Tibial artery (tissue), 4 donors: ENCODE measurements around the gene PIK3R1.
A peak's percentile ranks its signal among the peaks of the same experiment; 100 is the strongest.

Experiments used
- DNase-seq, 2 donors: peaks; one replicate each; pipeline ENCODE4 v3.0.0-alpha.2; 2019
- H3K27ac ChIP-seq, 2 donors: fragments of 200-600 bp; sonication (generic) in 1 of 2; 1 replicate in 1 of 2; 2 replicates in 1 of 2; pipeline ENCODE4 v1.5.1; 2018 to 2019; ENCODE audit warnings: mild to moderate bottlenecking in 1 of 2
- H3K27me3 ChIP-seq, 2 donors: fragments of 200-600 bp; sonication (generic) in 1 of 2; one replicate each; pipeline versions ENCODE4 v1.5.1 to v1.6.0; 2016 to 2019
- H3K36me3 ChIP-seq, 3 donors: fragments of 200-600 bp; sonication (generic) in 2 of 3; one replicate each; pipeline ENCODE4 v1.5.1; 2016 to 2019; ENCODE audit warnings: mild to moderate bottlenecking in 2 of 3
- H3K4me1 ChIP-seq, 4 donors: fragments of 200-600 bp; sonication (generic) in 2 of 4; 1 replicate in 3 of 4; 2 replicates in 1 of 4; pipeline ENCODE4 v1.5.1; 2016 to 2019
- H3K4me3 ChIP-seq, 2 donors: fragments of 200-600 bp; sonication (generic) in 1 of 2; 1 replicate in 1 of 2; 2 replicates in 1 of 2; pipeline ENCODE4 v1.5.1; 2018 to 2019; ENCODE audit warnings: mild to moderate bottlenecking in 2 of 2
- H3K9me3 ChIP-seq, 3 donors: fragments of 200-600 bp; sonication (generic) in 1 of 3; one replicate each; pipeline ENCODE4 v1.5.1; 2016 to 2019
- intact Hi-C: fragments of 100-400 bp; cut with DNase I; formaldehyde crosslinking; loops from one replicate; pipeline ENCODE4 v1.15.0; 2023; ENCODE audit warnings: low total_unique reads
- TF ChIP-seq, protein P1 (sequence below), 2 experiments: fragments of 200-600 bp in 1 of 2; fragments of 450-650 bp in 1 of 2; IDR thresholded peaks; one replicate each; pipeline ENCODE4 v1.5.1; 2017 to 2019; ENCODE audit warnings: antibody characterized with exemption in 2 of 2, mild to moderate bottlenecking in 1 of 2, moderate library complexity in 1 of 2

PIK3R1 gene

GRCh38 chr5:68270399-68270975, 54.9 kb downstream of the PIK3R1 start:
- Histone ChIP-seq H3K27me3 (no peaks in the 10 kb centered on the region), H3K4me3 (no peak overlapping the region), H3K4me1 (peaks cover 0 to 100% (median 79%) of the 10 kb centered on the region in 4 donors), H3K36me3 (peaks cover 11 to 16% (median 16%) of the 10 kb centered on the region in 3 donors), H3K9me3 (no peaks in the 10 kb centered on the region), H3K27ac (peak overlapping the region in 1 of 2 donors; percentile 75)
- intact Hi-C loops = no loop called here
- no peak for DNase-seq
- TF ChIP-seq, protein P1, sequence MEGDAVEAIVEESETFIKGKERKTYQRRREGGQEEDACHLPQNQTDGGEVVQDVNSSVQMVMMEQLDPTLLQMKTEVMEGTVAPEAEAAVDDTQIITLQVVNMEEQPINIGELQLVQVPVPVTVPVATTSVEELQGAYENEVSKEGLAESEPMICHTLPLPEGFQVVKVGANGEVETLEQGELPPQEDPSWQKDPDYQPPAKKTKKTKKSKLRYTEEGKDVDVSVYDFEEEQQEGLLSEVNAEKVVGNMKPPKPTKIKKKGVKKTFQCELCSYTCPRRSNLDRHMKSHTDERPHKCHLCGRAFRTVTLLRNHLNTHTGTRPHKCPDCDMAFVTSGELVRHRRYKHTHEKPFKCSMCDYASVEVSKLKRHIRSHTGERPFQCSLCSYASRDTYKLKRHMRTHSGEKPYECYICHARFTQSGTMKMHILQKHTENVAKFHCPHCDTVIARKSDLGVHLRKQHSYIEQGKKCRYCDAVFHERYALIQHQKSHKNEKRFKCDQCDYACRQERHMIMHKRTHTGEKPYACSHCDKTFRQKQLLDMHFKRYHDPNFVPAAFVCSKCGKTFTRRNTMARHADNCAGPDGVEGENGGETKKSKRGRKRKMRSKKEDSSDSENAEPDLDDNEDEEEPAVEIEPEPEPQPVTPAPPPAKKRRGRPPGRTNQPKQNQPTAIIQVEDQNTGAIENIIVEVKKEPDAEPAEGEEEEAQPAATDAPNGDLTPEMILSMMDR (IDR thresholded peaks at IDR 0.05) = no peak

GRCh38 chr5:68271124-68271523, 55.6 kb downstream of the PIK3R1 start:
- peaks cover 0 to 97% (median 73%) of the 10 kb centered on the region in 4 donors for H3K4me1 ChIP-seq
- peak overlapping the region; percentile 0 to 75 for H3K27ac ChIP-seq
- H3K36me3 ChIP-seq = peaks cover 16 to 23% (median 20%) of the 10 kb centered on the region in 3 donors
- no peak overlapping the region for H3K4me3 ChIP-seq
- no peaks in the 10 kb centered on the region for H3K27me3 ChIP-seq
- TF ChIP-seq, protein P1 (IDR thresholded peaks at IDR 0.05) = no peak
- H3K9me3 ChIP-seq = no peaks in the 10 kb centered on the region
- no peak for DNase-seq
- intact Hi-C loops = no loop called here

GRCh38 chr5:68272289-68272688, 56.7 kb downstream of the PIK3R1 start:
- Histone ChIP-seq H3K27me3 (no peaks in the 10 kb centered on the region), H3K4me1 (peaks cover 0 to 85% (median 61%) of the 10 kb centered on the region in 4 donors), H3K4me3 (no peak overlapping the region), H3K27ac (peak overlapping the region; percentile 20 to 32), H3K9me3 (no peaks in the 10 kb centered on the region), H3K36me3 (peaks cover 26 to 34% (median 32%) of the 10 kb centered on the region in 3 donors)
- DNase-seq = no peak
- intact Hi-C loops = no loop called here
- TF ChIP-seq, protein P1 (IDR thresholded peaks at IDR 0.05) = peak; percentile 28 to 41

DNA sequence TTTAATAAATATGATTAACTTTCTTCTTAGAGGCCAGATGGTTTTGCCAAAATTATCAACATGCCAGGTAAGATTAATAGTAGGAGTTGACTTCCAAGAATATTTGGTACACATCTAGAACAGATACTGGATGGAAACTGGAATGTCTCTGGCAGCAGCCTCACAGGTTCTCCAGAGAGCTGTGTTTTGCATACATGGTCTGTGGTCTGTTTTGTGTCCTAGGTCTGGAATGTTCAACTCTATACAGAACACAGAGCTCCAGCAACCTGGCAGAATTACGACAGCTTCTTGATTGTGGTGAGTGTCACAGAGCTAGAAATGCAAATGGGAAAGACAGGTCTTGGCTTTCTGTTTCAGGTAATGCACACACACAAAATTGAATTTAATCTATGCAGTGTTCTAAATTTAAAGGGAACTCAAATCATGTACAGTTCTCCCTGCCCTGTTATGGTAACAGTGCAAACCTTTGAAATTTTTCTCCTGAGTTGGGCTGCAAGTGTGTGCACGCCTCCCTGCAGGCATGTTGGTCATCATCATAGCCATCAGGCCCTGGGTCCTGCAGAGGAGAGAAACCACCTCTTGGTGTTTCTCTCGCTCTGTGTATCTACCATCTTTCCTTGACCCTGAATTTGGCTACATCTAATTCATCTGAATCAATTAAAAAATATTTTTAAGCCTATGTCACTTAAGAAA, 58.3 kb downstream of the PIK3R1 start:
- intact Hi-C loops = no loop called here
- Histone ChIP-seq H3K27me3 (no peaks in the 10 kb centered on the region), H3K36me3 (peaks cover 42 to 49% (median 46%) of the 10 kb centered on the region in 3 donors), H3K9me3 (no peaks in the 10 kb centered on the region), H3K4me1 (peaks cover 0 to 70% (median 47%) of the 10 kb centered on the region in 4 donors), H3K27ac (peak overlapping the region in 1 of 2 donors; percentile 3), H3K4me3 (no peak overlapping the region)
- DNase-seq = no peak
- TF ChIP-seq, protein P1 (IDR thresholded peaks at IDR 0.05) = no peak

DNA sequence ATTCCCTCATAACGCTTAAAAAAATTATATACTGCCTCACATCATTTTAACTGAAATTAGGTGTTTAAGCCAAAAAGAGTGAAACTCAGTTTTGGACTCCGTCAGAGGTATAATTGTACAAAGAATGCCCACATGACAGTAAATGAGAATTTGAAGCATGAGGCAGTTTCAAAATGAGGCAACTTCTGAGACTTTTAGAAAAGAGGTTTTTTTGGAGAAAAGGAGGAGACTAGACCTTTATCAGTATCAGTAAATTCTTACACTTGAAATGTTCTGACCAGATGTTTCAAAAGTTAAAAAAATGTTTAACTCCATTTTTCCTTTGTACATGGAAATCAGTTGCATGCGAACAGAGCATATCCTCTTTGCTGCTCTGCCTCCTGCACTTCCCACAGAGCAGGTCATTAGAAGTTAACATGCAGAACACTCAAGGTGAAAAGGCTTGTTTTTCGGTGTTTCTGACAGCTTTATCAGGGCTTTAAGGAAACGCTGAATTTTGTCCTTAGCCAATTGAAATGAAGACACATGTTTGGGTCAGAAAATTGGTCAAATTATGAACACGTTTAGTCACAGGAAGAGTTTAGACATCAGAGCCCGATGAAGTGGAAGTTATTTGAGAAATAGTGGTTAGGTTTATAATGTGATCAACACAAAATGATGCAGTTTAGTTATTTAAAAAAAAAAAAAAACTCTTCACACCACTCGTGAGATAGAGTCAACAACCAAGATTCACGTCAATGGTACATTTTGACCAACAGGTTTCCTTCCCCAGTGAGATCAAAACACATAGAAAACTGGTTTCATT, 59.5 kb downstream of the PIK3R1 start:
- H3K9me3 ChIP-seq = no peaks in the 10 kb centered on the region
- no peaks in the 10 kb centered on the region for H3K27me3 ChIP-seq
- TF ChIP-seq, protein P1 (IDR thresholded peaks at IDR 0.05) = no peak
- intact Hi-C loops = no loop called here
- no peak for DNase-seq
- H3K36me3 ChIP-seq = peaks cover 54 to 59% (median 58%) of the 10 kb centered on the region in 3 donors
- peaks cover 0 to 58% (median 35%) of the 10 kb centered on the region in 4 donors for H3K4me1 ChIP-seq
- no peak overlapping the region for H3K27ac ChIP-seq
- no peak overlapping the region for H3K4me3 ChIP-seq
